DOHH2 (cell line): ENCODE data around the gene DSCAML1.

Experiments
- CTCF ChIP-seq: fragments of 200-600 bp; sonication (generic); IDR thresholded peaks from one replicate; pipeline ENCODE4 v1.5.1; 2014; ENCODE audit warnings: antibody characterized with exemption, mild to moderate bottlenecking, low read depth, low read length; ENCODE audit not compliant: poor library complexity, severe bottlenecking
- EZH2phosphoT487 ChIP-seq: fragments of 200-600 bp; sonication (generic); IDR thresholded peaks from 2 replicates; pipeline ENCODE4 v1.6.1; 2017; ENCODE audit warnings: borderline replicate concordance, mild to moderate bottlenecking, antibody characterized with exemption, low read length, moderate library complexity, mixed read lengths

GRCh38 chr11:117612177-117612576, 184.8 kb downstream of the DSCAML1 start:
- no peak for TF ChIP-seq CTCF
- no peak for TF ChIP-seq EZH2phosphoT487
